KBM-7 (cell line): Measurements from ENCODE around the gene PRDM9.
"Not testable (repeated sequence)": the region's sequence is repeated elsewhere in the genome, so short reads cannot be mapped to it uniquely, and the experiment has no call there.

Source experiments
- DNase-seq: peaks from one replicate; pipeline ENCODE4 v3.0.0-alpha.2; 2015
- in situ Hi-C: fragments of 300-500 bp; cut with MboI; formaldehyde crosslinking; loops from 2 replicates; pipeline ENCODE4 v1.14.3; 2020; ENCODE audit warnings: low sequenced_read_pairs, low pct_unique_long_range_greater_than_20kb, mixed read lengths

The PRDM9 gene

GRCh38 chr5:23507278-23507685, at the start of gene PRDM9:
TSS of gene PRDM9 (plus strand) at chr5:23507609. CDS start at chr5:23509034, 1,425 bp downstream.
- in situ Hi-C loops = no loop called here
- DNase-seq = no peak

- in situ Hi-C loops = no loop called here
- DNase-seq = no peak
These were observed 49.6 kb upstream of the PRDM9 start for GRCh38 chr5:23457780-23458179.

- in situ Hi-C loops = no loop called here
- no peak for DNase-seq
These were observed 48.2 kb upstream of the PRDM9 start for GRCh38 chr5:23459214-23459613.

- in situ Hi-C loops = no loop called here
- DNase-seq = no peak
These were observed 45.8 kb upstream of the PRDM9 start for GRCh38 chr5:23461576-23461975.

- in situ Hi-C loops = no loop called here
- no peak for DNase-seq
These were observed 41.0 kb upstream of the PRDM9 start for GRCh38 chr5:23466401-23466912.

- DNase-seq = no peak
- in situ Hi-C loops = no loop called here
These were observed 38.8 kb upstream of the PRDM9 start for GRCh38 chr5:23468658-23469057.

- in situ Hi-C loops = no loop called here
- DNase-seq = no peak
These were observed 33.5 kb upstream of the PRDM9 start for GRCh38 chr5:23473915-23474314.

GRCh38 chr5:23474315-23474714, 33.1 kb upstream of the PRDM9 start:
- in situ Hi-C loops = no loop called here
- DNase-seq = no peak

- in situ Hi-C loops = no loop called here
- no peak for DNase-seq
These were observed 30.8 kb upstream of the PRDM9 start for GRCh38 chr5:23476580-23476979.

- in situ Hi-C loops = no loop called here
- no peak for DNase-seq
These were observed 24.8 kb upstream of the PRDM9 start for GRCh38 chr5:23482642-23483041.

GRCh38 chr5:23483090-23483489, 24.3 kb upstream of the PRDM9 start:
- DNase-seq = no peak

GRCh38 chr5:23484096-23484495, 23.3 kb upstream of the PRDM9 start:
- no peak for DNase-seq
- in situ Hi-C loops = no loop called here

More at GRCh38 chr5:23483090-23483489, 24.3 kb upstream of the PRDM9 start:
- in situ Hi-C loops = no loop called here

GRCh38 chr5:23486227-23486626, 21.2 kb upstream of the PRDM9 start:
- in situ Hi-C loops, DNase-seq: not testable (repeated sequence)

GRCh38 chr5:23490993-23491392, 16.4 kb upstream of the PRDM9 start:
- in situ Hi-C loops = no loop called here
- DNase-seq = no peak

- DNase-seq = no peak
- in situ Hi-C loops = no loop called here
These were observed 12.9 kb upstream of the PRDM9 start for GRCh38 chr5:23494558-23494957.

GRCh38 chr5:23496576-23496975, 10.8 kb upstream of the PRDM9 start:
- in situ Hi-C loops = no loop called here

GRCh38 chr5:23506329-23507236, 826 bp upstream of the PRDM9 start:
- DNase-seq = no peak
- in situ Hi-C loops = no loop called here

More at GRCh38 chr5:23496576-23496975, 10.8 kb upstream of the PRDM9 start:
- no peak for DNase-seq

GRCh38 chr5:23510434-23510833, 3.0 kb downstream of the PRDM9 start:
- DNase-seq, in situ Hi-C loops: not testable (repeated sequence)

GRCh38 chr5:23522553-23522952, 15.1 kb downstream of the PRDM9 start:
- in situ Hi-C loops = no loop called here
- DNase-seq = no peak

GRCh38 chr5:23523031-23523430, 15.6 kb downstream of the PRDM9 start:
- DNase-seq = no peak
- in situ Hi-C loops = no loop called here

GRCh38 chr5:23523998-23524397, 16.6 kb downstream of the PRDM9 start:
- in situ Hi-C loops = no loop called here
- DNase-seq = no peak
